K562 (cell line): ENCODE measurements around the gene CD151. TPM values are rescaled to one million over a fixed set of nuclear protein-coding genes. Genes with fewer than 3 reads are reported as not detected.

Experiments
- DDX20 ChIP-seq: fragments of 450-650 bp; IDR thresholded peaks from 2 replicates; pipeline ENCODE4 v1.6.1; 2016; ENCODE audit warnings: missing genetic modification characterization, low read depth, mild to moderate bottlenecking, missing compliant biosample characterization, moderate library complexity
- E2F6 ChIP-seq, 2 experiments: IDR thresholded peaks; 2 replicates each; pipeline ENCODE4 v1.6.1; 2011; ENCODE audit warnings: borderline replicate concordance in 1 of 2, control low read depth in 1 of 2, low read depth in 1 of 2, low read length in 1 of 2, mild to moderate bottlenecking in 1 of 2, mixed read lengths in 1 of 2, moderate library complexity in 1 of 2; ENCODE audit not compliant: insufficient read depth in 1 of 2, insufficient read length in 1 of 2, poor library complexity in 1 of 2, severe bottlenecking in 1 of 2; ENCODE audit errors: extremely low read depth in 1 of 2
- FOXJ2 ChIP-seq: fragments of 200-800 bp; sonication (Bioruptor generic); IDR thresholded peaks from 2 replicates; pipeline ENCODE4 v1.6.1; 2016; ENCODE audit warnings: missing genetic modification characterization, missing compliant biosample characterization
- HNRNPL ChIP-seq: fragments of 200-400 bp; formaldehyde crosslinking; IDR thresholded peaks from 2 replicates; pipeline ENCODE4 v1.6.1; 2017; ENCODE audit warnings: low read depth, mild to moderate bottlenecking, low read length
- HNRNPLL ChIP-seq: fragments of 200-400 bp; formaldehyde crosslinking; IDR thresholded peaks from 2 replicates; pipeline ENCODE4 v1.6.1; 2017; ENCODE audit warnings: low read length, low read depth, mild to moderate bottlenecking; ENCODE audit not compliant: poor library complexity, severe bottlenecking
- ID3 ChIP-seq, 2 experiments: fragments of 250-450 bp in 1 of 2; fragments of 450-650 bp in 1 of 2; sonication (Bioruptor Pico) in 1 of 2; IDR thresholded peaks; 2 replicates each; pipeline versions ENCODE4 v1.6.1 to v1.8.0; 2016 to 2021; ENCODE audit warnings: mild to moderate bottlenecking in 2 of 2, moderate library complexity in 2 of 2, missing compliant biosample characterization in 1 of 2, missing genetic modification characterization in 1 of 2
- IFI16 ChIP-seq: fragments of 250-450 bp; sonication (Bioruptor Pico); IDR thresholded peaks from 2 replicates; pipeline ENCODE4 v2.1.2; 2022; ENCODE audit warnings: mild to moderate bottlenecking, inconsistent platforms
- MECOM ChIP-seq: fragments of 250-450 bp; sonication (Bioruptor Pico); IDR thresholded peaks from 2 replicates; pipeline ENCODE4 v1.8.0; 2022; ENCODE audit warnings: inconsistent platforms
- POLR2B ChIP-seq: fragments of 450-650 bp; IDR thresholded peaks from 2 replicates; pipeline ENCODE4 v1.6.1; 2018; ENCODE audit warnings: low read depth; ENCODE audit not compliant: partially characterized antibody
- POLR2G ChIP-seq: fragments of 200-400 bp; formaldehyde crosslinking; IDR thresholded peaks from 2 replicates; pipeline ENCODE4 v1.6.1; 2017; ENCODE audit warnings: low read depth, mild to moderate bottlenecking, antibody characterized with exemption, low read length, moderate library complexity
- RBBP5 ChIP-seq: fragments of 200-600 bp; sonication (generic); IDR thresholded peaks from 2 replicates; pipeline ENCODE4 v1.6.1; 2012; ENCODE audit warnings: borderline replicate concordance, mild to moderate bottlenecking, low read length, control low read depth, inconsistent platforms; ENCODE audit not compliant: insufficient read depth, poor library complexity, severe bottlenecking
- REST ChIP-seq, 2 experiments: fragments of 450-650 bp; formaldehyde crosslinking in 1 of 2; IDR thresholded peaks; 2 replicates each; pipeline versions ENCODE4 v1.4.0 to v1.6.1; 2014 to 2020; ENCODE audit warnings: mild to moderate bottlenecking in 2 of 2, borderline replicate concordance in 1 of 2, low read depth in 1 of 2
- ZNF121 ChIP-seq: sonication (generic); formaldehyde crosslinking; conservative IDR thresholded peaks from 2 replicates; pipeline ENCODE4 v1.8.0; 2022; ENCODE audit warnings: missing genetic modification reagents
- polyA plus RNA-seq, 8 experiments: library from polyadenylated mRNA; depleted of rRNA in 4 of 8; stranded (reverse) in 5 of 8; unstranded in 3 of 8; fragments of >200 nt; fragmentation: Nextera tagmentation in 2 of 8; fragmentation: Illumina TruSeq in 1 of 8; extraction: Ambion mirVana in 2 of 8; extraction: Trizol in 1 of 8; gene quantifications; 2 replicates each; pipeline versions ENCODE4 v1.2.1 to v1.2.3, GENCODE V29; 2011 to 2014; ENCODE audit warnings: inconsistent platforms in 1 of 8, missing spikeins in 1 of 8
- total RNA-seq, 7 experiments: library from RNA; depleted of rRNA in 6 of 7; stranded (reverse); fragments of >200 nt in 6 of 7; fragmentation: Illumina TruSeq in 2 of 7; extraction: Trizol in 2 of 7; gene quantifications; 2 replicates each; pipeline versions ENCODE4 v1.2.1 to v1.2.3, GENCODE V29; 2011 to 2021; ENCODE audit warnings: low replicate concordance in 1 of 7
- TF ChIP-seq, protein P1 (sequence below): fragments of 450-650 bp; formaldehyde crosslinking; IDR thresholded peaks from 2 replicates; pipeline ENCODE4 v1.4.0; 2020; ENCODE audit warnings: mild to moderate bottlenecking, moderate library complexity

Gene CD151
- total and polyA plus RNA-seq, 9 of the 15 experiments (the other 6 are each of a cell fraction or from before 2014, with no cell fraction given), result 2.3 to 187 (median 140) TPM

DNA sequence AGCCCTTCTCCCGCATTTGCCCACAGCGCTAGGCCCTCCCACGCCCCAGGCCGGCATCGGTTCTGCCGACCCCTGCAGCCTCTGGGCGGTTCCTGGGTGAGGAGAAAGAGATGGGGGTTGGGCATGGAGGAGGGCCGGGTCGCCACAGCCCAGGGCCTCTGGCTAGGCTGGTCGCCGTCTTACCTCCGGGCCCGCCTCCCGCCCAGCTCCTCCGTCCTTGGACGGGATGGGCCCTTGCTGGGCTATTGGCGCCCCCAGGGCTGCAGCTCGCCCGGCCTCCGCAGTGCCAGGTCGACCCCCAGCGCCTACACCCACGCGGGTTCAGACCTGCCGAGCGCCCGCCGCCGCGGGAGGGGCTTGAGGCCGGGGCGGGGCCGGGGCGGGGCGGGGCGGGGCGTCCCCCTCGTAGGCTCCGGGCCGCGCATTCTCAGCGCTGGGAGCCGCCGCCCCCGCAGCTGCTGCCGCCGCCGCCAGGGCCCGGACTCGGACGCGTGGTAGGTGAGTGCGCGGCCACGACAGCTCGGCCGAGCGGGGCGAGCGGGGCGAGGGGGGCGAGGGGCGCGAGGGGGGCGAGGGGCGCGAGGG is at the start of gene CD151 (continued):
- no peak for TF ChIP-seq REST (IDR thresholded peaks at IDR 0.05; ENCODE audit: borderline replicate concordance)
- no peak for TF ChIP-seq REST (CRISPR knock-in tag; IDR thresholded peaks at IDR 0.05; ENCODE audit: low read depth)
- no peak for TF ChIP-seq MECOM (CRISPR knock-in tag)
- TF ChIP-seq POLR2G, result peak; percentile 10
- no peak for TF ChIP-seq RBBP5
- TF ChIP-seq ZNF121 (CRISPR knock-in tag), result no peak
- TF ChIP-seq HNRNPL, result peak; percentile 56
- TF ChIP-seq DDX20, result no peak
- TF ChIP-seq E2F6 (IDR thresholded peaks at IDR 0.05; ENCODE audit: borderline replicate concordance in 1 of 2, extremely low read depth in 1 of 2, insufficient read depth in 1 of 2, insufficient read length in 1 of 2, low read depth in 1 of 2, low read length in 1 of 2, poor library complexity in 1 of 2, severe bottlenecking in 1 of 2), result peak in 1 of 2 experiments; percentile 69
- TF ChIP-seq POLR2B, result peak; percentile 27
- no peak for TF ChIP-seq IFI16 (CRISPR knock-in tag)
- no peak for TF ChIP-seq HNRNPLL
- no peak for TF ChIP-seq FOXJ2 (tag)
- TF ChIP-seq, protein P1, sequence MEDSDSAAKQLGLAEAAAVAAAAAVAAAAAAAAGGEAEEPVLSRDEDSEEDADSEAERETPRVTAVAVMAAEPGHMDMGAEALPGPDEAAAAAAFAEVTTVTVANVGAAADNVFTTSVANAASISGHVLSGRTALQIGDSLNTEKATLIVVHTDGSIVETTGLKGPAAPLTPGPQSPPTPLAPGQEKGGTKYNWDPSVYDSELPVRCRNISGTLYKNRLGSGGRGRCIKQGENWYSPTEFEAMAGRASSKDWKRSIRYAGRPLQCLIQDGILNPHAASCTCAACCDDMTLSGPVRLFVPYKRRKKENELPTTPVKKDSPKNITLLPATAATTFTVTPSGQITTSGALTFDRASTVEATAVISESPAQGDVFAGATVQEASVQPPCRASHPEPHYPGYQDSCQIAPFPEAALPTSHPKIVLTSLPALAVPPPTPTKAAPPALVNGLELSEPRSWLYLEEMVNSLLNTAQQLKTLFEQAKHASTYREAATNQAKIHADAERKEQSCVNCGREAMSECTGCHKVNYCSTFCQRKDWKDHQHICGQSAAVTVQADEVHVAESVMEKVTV (CRISPR knock-in tag), result no peak
- no peak for TF ChIP-seq ID3 (CRISPR knock-in tag; IDR thresholded peaks at IDR 0.05)
- TF ChIP-seq ID3 (tag; IDR thresholded peaks at IDR 0.05), result 0 out of 2 replicates have a peak, but pooled peaks have one; percentile 27
